ENCODE data around the gene AOPEP. TPM values are rescaled to one million over a fixed set of nuclear protein-coding genes. Genes with fewer than 3 reads are reported as not detected.

AOPEP gene
- total and polyA plus RNA-seq, 2 of the 13 experiments (the other 11 are each of a cell fraction or from before 2014, with no cell fraction given) = 22.2 to 41.6 TPM

DNA sequence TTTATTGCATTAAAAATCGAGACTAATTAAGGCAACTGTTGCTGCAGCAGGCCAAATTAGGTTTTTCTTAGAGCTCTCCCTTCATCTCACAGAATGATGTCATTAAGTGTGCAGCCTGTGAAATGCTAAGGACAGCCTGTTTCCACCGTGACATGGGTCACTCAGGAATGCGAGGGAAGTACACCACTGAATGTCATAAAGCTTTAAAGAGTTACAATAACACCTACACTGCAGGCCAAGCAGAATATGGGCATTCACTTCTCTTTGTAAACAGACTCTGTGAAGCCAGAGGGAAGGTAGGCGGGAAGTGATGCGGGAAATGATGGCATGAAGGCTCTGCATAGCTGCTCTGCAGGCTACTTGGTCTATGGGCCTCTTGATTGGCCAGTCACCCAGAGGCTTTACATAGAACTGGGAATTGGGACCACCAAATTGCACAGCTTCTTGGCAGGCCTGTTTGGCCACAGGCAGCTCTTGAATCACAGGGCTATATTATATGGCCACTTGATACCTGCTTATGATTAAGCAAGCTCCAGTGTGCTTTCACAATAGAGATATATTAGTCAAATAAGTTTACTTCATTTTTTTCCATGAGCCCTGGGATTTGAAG is 28.4 kb upstream of the AOPEP start (continued):
- TF ChIP-seq FOXA3 (CRISPR knock-in tag; IDR thresholded peaks at IDR 0.05) (0 out of 2 replicates have a peak, but pooled peaks have one; percentile 18), ZSCAN9 (CRISPR knock-in tag; IDR thresholded peaks at IDR 0.05; ENCODE audit: borderline replicate concordance) (no peak), TARDBP (CRISPR knock-in tag; IDR thresholded peaks at IDR 0.05) (no peak), ZNF101 (CRISPR knock-in tag; IDR thresholded peaks at IDR 0.05; ENCODE audit: borderline replicate concordance, low read depth) (no peak), ZNF207 (IDR thresholded peaks at IDR 0.05; ENCODE audit: borderline replicate concordance) (no peak), CENPX (CRISPR knock-in tag; IDR thresholded peaks at IDR 0.05) (no peak), IKZF1 (IDR thresholded peaks at IDR 0.05) (no peak), ATF7 (IDR thresholded peaks at IDR 0.05) (peak; percentile 66), ATF7 (CRISPR knock-in tag; IDR thresholded peaks at IDR 0.05) (no peak), ZNF792 (CRISPR knock-in tag; IDR thresholded peaks at IDR 0.05) (no peak), ZNF703 (CRISPR knock-in tag; IDR thresholded peaks at IDR 0.05; ENCODE audit: borderline replicate concordance) (no peak), HNF4A (CRISPR knock-in tag; IDR thresholded peaks at IDR 0.05) (no peak), SRF (IDR thresholded peaks at IDR 0.05; ENCODE audit: low read depth, low read length) (no peak), ISL2 (CRISPR knock-in tag; IDR thresholded peaks at IDR 0.05) (no peak)
- TF ChIP-seq, protein P1, sequence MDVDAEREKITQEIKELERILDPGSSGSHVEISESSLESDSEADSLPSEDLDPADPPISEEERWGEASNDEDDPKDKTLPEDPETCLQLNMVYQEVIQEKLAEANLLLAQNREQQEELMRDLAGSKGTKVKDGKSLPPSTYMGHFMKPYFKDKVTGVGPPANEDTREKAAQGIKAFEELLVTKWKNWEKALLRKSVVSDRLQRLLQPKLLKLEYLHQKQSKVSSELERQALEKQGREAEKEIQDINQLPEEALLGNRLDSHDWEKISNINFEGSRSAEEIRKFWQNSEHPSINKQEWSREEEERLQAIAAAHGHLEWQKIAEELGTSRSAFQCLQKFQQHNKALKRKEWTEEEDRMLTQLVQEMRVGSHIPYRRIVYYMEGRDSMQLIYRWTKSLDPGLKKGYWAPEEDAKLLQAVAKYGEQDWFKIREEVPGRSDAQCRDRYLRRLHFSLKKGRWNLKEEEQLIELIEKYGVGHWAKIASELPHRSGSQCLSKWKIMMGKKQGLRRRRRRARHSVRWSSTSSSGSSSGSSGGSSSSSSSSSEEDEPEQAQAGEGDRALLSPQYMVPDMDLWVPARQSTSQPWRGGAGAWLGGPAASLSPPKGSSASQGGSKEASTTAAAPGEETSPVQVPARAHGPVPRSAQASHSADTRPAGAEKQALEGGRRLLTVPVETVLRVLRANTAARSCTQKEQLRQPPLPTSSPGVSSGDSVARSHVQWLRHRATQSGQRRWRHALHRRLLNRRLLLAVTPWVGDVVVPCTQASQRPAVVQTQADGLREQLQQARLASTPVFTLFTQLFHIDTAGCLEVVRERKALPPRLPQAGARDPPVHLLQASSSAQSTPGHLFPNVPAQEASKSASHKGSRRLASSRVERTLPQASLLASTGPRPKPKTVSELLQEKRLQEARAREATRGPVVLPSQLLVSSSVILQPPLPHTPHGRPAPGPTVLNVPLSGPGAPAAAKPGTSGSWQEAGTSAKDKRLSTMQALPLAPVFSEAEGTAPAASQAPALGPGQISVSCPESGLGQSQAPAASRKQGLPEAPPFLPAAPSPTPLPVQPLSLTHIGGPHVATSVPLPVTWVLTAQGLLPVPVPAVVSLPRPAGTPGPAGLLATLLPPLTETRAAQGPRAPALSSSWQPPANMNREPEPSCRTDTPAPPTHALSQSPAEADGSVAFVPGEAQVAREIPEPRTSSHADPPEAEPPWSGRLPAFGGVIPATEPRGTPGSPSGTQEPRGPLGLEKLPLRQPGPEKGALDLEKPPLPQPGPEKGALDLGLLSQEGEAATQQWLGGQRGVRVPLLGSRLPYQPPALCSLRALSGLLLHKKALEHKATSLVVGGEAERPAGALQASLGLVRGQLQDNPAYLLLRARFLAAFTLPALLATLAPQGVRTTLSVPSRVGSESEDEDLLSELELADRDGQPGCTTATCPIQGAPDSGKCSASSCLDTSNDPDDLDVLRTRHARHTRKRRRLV (CRISPR knock-in tag; IDR thresholded peaks at IDR 0.05) = no peak
- TF ChIP-seq, protein P2, sequence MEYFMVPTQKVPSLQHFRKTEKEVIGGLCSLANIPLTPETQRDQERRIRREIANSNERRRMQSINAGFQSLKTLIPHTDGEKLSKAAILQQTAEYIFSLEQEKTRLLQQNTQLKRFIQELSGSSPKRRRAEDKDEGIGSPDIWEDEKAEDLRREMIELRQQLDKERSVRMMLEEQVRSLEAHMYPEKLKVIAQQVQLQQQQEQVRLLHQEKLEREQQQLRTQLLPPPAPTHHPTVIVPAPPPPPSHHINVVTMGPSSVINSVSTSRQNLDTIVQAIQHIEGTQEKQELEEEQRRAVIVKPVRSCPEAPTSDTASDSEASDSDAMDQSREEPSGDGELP (IDR thresholded peaks at IDR 0.05; ENCODE audit: borderline replicate concordance, low read depth) = no peak
